T-helper 2 cell treated with Interferon-gamma antibody and Interleukin-4, amounts not matched to agents 5 μg/mL and 100 μg/mL, for 36 hours (primary cell): ENCODE measurements around the gene CTSZ.
"Not testable (repeated sequence)": the region's sequence is repeated elsewhere in the genome, so short reads cannot be mapped to it uniquely, and the experiment has no call there.

Source experiments
- DNase-seq: peaks from one replicate; pipeline ENCODE4 v3.0.0; 2021; ENCODE audit warnings: low spot score
- H3K27ac Mint-ChIP-seq: one replicate; pipeline ENCODE4 v1.8.0; 2021; ENCODE audit warnings: mild to moderate bottlenecking, mixed read lengths
- H3K27me3 Mint-ChIP-seq: one replicate; pipeline ENCODE4 v1.8.0; 2021; ENCODE audit warnings: low read depth, mixed read lengths
- H3K36me3 Mint-ChIP-seq: one replicate; pipeline ENCODE4 v1.8.0; 2021; ENCODE audit warnings: low read depth, mixed read lengths
- H3K4me1 Mint-ChIP-seq: one replicate; pipeline ENCODE4 v1.8.0; 2021; ENCODE audit warnings: low read depth, mixed read lengths
- H3K4me3 Mint-ChIP-seq: one replicate; pipeline ENCODE4 v1.8.0; 2022; ENCODE audit warnings: mild to moderate bottlenecking, moderate library complexity, mixed read lengths
- H3K9me3 Mint-ChIP-seq: one replicate; pipeline ENCODE4 v1.8.0; 2021; ENCODE audit warnings: mixed read lengths

The CTSZ gene

DNA sequence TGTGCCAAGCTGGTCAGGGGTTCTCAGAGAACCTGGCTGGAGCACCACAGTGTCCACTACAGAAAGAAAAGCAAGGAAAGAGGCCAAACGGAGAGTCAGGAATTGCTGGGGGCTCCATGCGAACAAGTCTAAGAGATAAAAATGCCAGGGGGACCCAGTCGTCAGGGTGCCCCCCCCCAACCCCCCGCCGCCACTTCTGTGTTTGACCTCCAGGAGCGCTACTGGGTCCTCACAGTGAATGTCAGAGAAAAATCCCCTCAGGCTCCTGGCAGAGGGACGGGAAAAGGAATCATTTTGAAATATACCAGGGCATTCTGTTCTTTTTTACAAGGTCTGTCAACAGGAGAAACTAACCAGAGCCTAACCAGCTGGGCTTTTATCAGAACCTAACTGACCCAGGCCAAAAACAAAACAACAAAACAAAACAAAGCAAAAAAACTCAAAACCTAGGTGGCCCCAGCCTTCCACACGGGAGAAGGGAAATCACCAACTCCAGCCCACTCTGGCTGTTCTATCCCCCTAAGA, 43.9 kb downstream of the CTSZ start:
- Mint-ChIP-seq H3K9me3 (no peaks in the 10 kb centered on the region), H3K36me3 (no peaks in the 10 kb centered on the region), H3K4me3 (no peak overlapping the region), H3K27ac (no peak overlapping the region), H3K4me1 (no peaks in the 10 kb centered on the region), H3K27me3 (peaks cover 24% of the 10 kb centered on the region)
- no peak for DNase-seq

DNA sequence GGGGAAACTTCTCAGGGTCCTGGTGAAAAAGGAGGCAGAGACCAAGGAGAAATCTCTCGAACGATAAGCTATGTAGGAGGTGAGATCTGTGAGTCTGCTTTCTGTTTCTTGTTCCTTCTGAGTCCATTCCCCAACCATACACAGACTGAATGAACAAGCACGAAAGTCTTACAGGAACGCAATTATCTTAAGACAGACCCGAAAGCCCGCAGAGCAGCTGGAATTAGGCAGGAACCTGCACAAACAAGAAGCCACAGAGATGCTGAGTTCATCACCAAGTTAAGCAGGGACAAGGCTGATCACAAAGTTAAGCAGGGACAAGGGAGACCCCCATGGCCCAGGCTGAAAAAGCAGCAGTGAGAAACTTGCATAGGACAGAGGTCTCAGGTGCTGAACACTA, 47.4 kb downstream of the CTSZ start:
- Mint-ChIP-seq H3K27me3 (peaks cover 25% of the 10 kb centered on the region), H3K4me1 (no peaks in the 10 kb centered on the region), H3K9me3 (no peaks in the 10 kb centered on the region), H3K36me3 (no peaks in the 10 kb centered on the region), H3K4me3 (no peak overlapping the region), H3K27ac (no peak overlapping the region)
- DNase-seq = no peak

DNA sequence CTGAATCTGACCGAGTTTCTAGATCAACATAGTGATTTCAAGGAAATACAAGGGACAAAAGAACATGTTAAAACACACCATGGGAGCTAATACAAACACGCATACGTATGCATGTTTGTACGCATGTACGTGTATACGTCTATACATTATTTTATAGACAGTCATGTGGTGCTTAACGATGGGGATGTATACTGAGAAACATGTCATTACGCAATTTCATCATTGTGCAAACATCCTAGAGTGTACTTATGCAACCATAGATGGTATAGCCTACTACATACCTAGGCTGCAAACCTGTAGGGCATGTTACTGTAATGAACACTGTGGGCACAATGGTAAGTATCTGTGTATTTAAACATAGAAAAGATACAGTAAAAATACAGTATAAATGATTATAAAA, 51.0 kb downstream of the CTSZ start:
- H3K27ac Mint-ChIP-seq = no peak overlapping the region
- H3K4me1 Mint-ChIP-seq = no peaks in the 10 kb centered on the region
- H3K36me3 Mint-ChIP-seq = no peaks in the 10 kb centered on the region
- DNase-seq = no peak
- H3K27me3 Mint-ChIP-seq = peaks cover 35% of the 10 kb centered on the region
- no peaks in the 10 kb centered on the region for H3K9me3 Mint-ChIP-seq
- no peak overlapping the region for H3K4me3 Mint-ChIP-seq

DNA sequence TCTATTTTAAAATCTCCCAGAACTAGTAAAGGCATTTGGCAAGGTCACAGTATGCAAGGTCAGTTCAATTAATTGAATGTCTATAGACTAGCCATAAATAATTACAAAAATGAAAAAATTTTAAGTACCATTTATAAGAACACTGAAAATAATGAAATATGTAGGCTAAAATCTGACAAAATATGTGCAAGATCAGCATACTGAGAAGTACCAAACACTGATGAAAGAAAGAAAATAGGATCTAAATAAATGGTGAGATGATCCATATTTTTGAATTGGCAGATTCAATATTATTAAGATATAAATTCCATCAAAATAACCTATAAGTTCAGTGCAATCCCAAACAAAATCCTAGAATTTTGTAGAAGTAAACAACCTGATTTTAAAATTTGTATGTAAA, 54.0 kb downstream of the CTSZ start:
- Mint-ChIP-seq H3K4me3 (no peak overlapping the region), H3K27me3 (peaks cover 31% of the 10 kb centered on the region), H3K27ac (no peak overlapping the region), H3K36me3 (no peaks in the 10 kb centered on the region), H3K4me1 (no peaks in the 10 kb centered on the region), H3K9me3 (no peaks in the 10 kb centered on the region)
- DNase-seq = no peak

DNA sequence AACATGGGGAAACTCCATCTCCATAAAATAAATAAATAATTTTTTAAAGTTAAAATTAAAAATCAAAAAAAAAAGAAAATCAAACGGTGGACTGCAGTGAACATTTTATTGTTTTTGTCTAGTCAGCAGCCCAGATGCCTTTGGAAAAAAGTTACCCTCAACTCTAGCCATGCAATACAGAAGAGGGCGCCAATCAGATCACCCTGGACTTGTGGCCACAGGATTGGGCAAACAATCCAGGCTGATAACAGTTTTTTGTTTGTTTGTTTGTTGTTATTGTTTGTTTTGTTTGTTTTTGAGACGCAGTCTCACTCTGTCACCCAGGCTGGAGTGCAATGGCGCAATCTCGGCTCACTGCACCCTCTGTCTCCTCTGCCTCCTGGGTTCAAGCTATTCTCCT, 56.5 kb downstream of the CTSZ start:
- Mint-ChIP-seq H3K27me3 (peaks cover 33% of the 10 kb centered on the region), H3K9me3 (no peaks in the 10 kb centered on the region)
- DNase-seq = no peak

DNA sequence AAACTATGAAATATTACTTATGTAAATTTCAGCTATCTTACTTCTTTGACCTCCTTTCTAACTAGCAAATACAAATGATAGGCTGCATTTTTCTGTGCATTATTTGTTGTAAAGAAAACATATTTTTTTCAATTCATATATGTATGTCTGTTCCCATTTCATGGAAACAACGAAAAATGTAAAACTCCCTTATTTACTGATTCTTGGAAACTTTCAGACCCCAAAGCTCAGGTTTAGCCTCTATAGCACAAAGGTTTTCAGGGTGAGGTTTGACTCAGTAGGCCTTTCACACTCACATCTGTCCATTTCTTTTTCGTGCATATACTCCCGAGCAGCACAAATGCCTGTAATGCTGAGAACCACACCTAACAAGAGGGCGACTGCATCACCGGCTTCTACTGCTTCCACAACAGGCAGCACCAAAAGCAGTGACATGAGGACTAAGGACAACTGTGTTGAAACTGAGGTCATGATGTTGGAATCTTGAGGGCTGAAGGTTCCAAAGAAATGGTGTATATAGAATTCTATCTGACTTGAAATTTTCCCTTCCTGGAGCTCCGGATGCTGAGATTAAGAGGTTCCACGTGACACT, 59.2 kb downstream of the CTSZ start:
- not testable (repeated sequence) for H3K4me3 Mint-ChIP-seq, H3K4me1 Mint-ChIP-seq, DNase-seq, H3K9me3 Mint-ChIP-seq, H3K36me3 Mint-ChIP-seq, H3K27ac Mint-ChIP-seq
- H3K27me3 Mint-ChIP-seq = peaks cover 21% of the 10 kb centered on the region

More for the DNA sequence above, 56.5 kb downstream of the CTSZ start:
- H3K27ac Mint-ChIP-seq = no peak overlapping the region
- no peak overlapping the region for H3K4me3 Mint-ChIP-seq
- no peaks in the 10 kb centered on the region for H3K36me3 Mint-ChIP-seq
- H3K4me1 Mint-ChIP-seq = no peaks in the 10 kb centered on the region

DNA sequence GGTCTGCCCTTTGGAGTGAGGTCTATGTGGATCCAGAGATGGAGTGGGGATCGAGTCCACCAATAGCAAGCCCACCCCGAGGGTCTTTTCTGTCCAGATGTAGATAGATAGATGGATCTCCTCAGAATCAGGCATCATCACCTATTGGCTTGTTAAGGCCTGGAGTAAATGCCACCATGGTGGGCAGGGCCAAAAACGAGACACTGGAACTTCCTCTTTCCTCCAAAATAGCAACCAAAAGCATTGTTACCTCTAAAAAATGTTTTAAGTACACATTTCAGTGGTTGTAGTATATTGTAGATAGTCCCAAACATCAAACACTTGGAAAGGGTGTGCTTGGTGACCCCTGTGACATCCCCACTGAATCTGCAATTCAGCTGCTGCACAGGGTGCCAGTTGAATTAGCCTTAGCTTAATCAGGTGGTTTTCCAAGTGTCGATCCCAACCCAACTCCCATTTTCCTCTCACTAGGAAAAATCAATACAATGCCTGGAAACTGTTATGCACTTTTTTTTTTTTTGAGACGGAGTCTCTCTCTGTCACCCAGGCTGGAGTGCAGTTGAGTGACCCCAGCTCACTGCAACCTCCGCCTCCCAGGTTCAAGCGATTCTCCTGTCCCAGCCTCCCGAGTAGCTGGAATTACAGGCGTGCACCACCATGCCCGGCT, 61.0 kb downstream of the CTSZ start:
- Mint-ChIP-seq H3K4me3 (no peak overlapping the region), H3K4me1 (no peaks in the 10 kb centered on the region), H3K9me3 (no peaks in the 10 kb centered on the region), H3K27ac (no peak overlapping the region), H3K27me3 (peaks cover 18% of the 10 kb centered on the region), H3K36me3 (no peaks in the 10 kb centered on the region)
- no peak for DNase-seq
